ENCODE data around the gene DCC. TPM values are rescaled to one million over a fixed set of nuclear protein-coding genes. Genes with fewer than 3 reads are reported as not detected.

Gene DCC
- total and polyA plus RNA-seq, 2 of the 8 experiments (the other 6 are each of a cell fraction or from before 2014, with no cell fraction given), result 0.14 to 1.4 TPM

- TF ChIP-seq FOSL1 (IDR thresholded peaks at IDR 0.05; ENCODE audit: insufficient read depth, low read depth, low read length), result no peak
- TF ChIP-seq NANOG (IDR thresholded peaks at IDR 0.05; ENCODE audit: insufficient read depth, low read depth, low read length, poor library complexity, severe bottlenecking), result no peak
- no peak for TF ChIP-seq NRF1 (IDR thresholded peaks at IDR 0.05; ENCODE audit: low read depth, low read length)
- TF ChIP-seq TEAD4 (IDR thresholded peaks at IDR 0.05; ENCODE audit: low read depth, low read length), result no peak
- no peak for TF ChIP-seq SP1 (IDR thresholded peaks at IDR 0.05; ENCODE audit: low read depth, low read length)
- TF ChIP-seq, protein P1, sequence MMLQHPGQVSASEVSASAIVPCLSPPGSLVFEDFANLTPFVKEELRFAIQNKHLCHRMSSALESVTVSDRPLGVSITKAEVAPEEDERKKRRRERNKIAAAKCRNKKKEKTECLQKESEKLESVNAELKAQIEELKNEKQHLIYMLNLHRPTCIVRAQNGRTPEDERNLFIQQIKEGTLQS (IDR thresholded peaks at IDR 0.05; ENCODE audit: insufficient read depth, low read depth, low read length), result no peak
- no peak for TF ChIP-seq KDM5A (IDR thresholded peaks at IDR 0.05; ENCODE audit: low read length)
- no peak for TF ChIP-seq BRCA1 (IDR thresholded peaks at IDR 0.05; ENCODE audit: low read depth, low read length)
Measured at GRCh38 chr18:52815651-52816050, 475.7 kb downstream of the DCC start (continued).

Data from H1 (cell line).